M059J (cell line): ENCODE measurements around the gene HOGA1. TPM values are rescaled to one million over a fixed set of nuclear protein-coding genes. Genes with fewer than 3 reads are reported as not detected.
A peak's percentile ranks its signal among the peaks of the same experiment; 100 is the strongest.
"Not testable (repeated sequence)": the region's sequence is repeated elsewhere in the genome, so short reads cannot be mapped to it uniquely, and the experiment has no call there.

ENCODE experiments used
- DNase-seq: peaks from one replicate; pipeline ENCODE4 v3.0.0-alpha.2; 2012; ENCODE audit warnings: low read depth
- total RNA-seq: library from RNA; depleted of rRNA; stranded (reverse); fragments of >200 nt; shearing (Covaris generic); gene quantifications from 2 replicates; pipeline ENCODE4 v1.2.3, GENCODE V29; 2014

The HOGA1 gene
- total RNA-seq, 1 experiment from 2014 or later, result 0.71 TPM

GRCh38 chr10:97554336-97554735, 29.9 kb upstream of the HOGA1 start:
- DNase-seq, result not testable (repeated sequence)

- not testable (repeated sequence) for DNase-seq
Measured at GRCh38 chr10:97555541-97555940, 28.6 kb upstream of the HOGA1 start.

GRCh38 chr10:97560731-97561381, 23.3 kb upstream of the HOGA1 start:
- DNase-seq, result not testable (repeated sequence)

- DNase-seq, result not testable (repeated sequence)
Measured at GRCh38 chr10:97561386-97562077, 22.7 kb upstream of the HOGA1 start.

GRCh38 chr10:97562329-97562728, 21.9 kb upstream of the HOGA1 start:
- DNase-seq, result not testable (repeated sequence)

GRCh38 chr10:97563337-97563736, 20.9 kb upstream of the HOGA1 start:
- no peak for DNase-seq

GRCh38 chr10:97564776-97565175, 19.4 kb upstream of the HOGA1 start:
- no peak for DNase-seq

- no peak for DNase-seq
Measured at GRCh38 chr10:97566336-97566996, 17.7 kb upstream of the HOGA1 start.

GRCh38 chr10:97567891-97568290, 16.3 kb upstream of the HOGA1 start:
- DNase-seq, result no peak

- DNase-seq, result no peak
Measured at GRCh38 chr10:97570146-97570788, 13.9 kb upstream of the HOGA1 start.

GRCh38 chr10:97570789-97571471, 13.3 kb upstream of the HOGA1 start:
- no peak for DNase-seq

- no peak for DNase-seq
Measured at GRCh38 chr10:97571622-97572021, 12.6 kb upstream of the HOGA1 start.

GRCh38 chr10:97572214-97572989, 11.8 kb upstream of the HOGA1 start, which contains the start of gene ANKRD2:
Gene ANKRD2, plus strand, starts transcription at chr10:97572779. Its CDS starts 10 bp downstream, at chr10:97572789.
- DNase-seq, result peak; percentile 75

- no peak for DNase-seq
Measured at GRCh38 chr10:97573021-97573420, 11.2 kb upstream of the HOGA1 start.

GRCh38 chr10:97573672-97574071, 10.5 kb upstream of the HOGA1 start:
- DNase-seq, result no peak

- DNase-seq, result peak; percentile 99
Measured at GRCh38 chr10:97574374-97575126, 9.6 kb upstream of the HOGA1 start.

GRCh38 chr10:97575127-97575668, 9.0 kb upstream of the HOGA1 start:
- DNase-seq, result no peak

- not testable (repeated sequence) for DNase-seq
Measured at GRCh38 chr10:97576487-97576886, 7.7 kb upstream of the HOGA1 start.

GRCh38 chr10:97577701-97578100, 6.5 kb upstream of the HOGA1 start:
- no peak for DNase-seq
